ENCODE data around the gene KTN1. TPM values are rescaled to one million over a fixed set of nuclear protein-coding genes. Genes with fewer than 3 reads are reported as not detected.

KTN1 gene
- polyA plus RNA-seq, 3 donors, result 4.6 to 31.4 (median 17.9) TPM

- no peak overlapping the region for H3K27ac Mint-ChIP-seq
- H3K9ac ChIP-seq (ENCODE audit: insufficient read depth, low read length, poor library complexity, severe bottlenecking), result no peak overlapping the region
- peaks cover 99% of the 10 kb centered on the region for H3K79me2 ChIP-seq (ENCODE audit: insufficient read depth, low read length)
- no peak for TF ChIP-seq CTCF (IDR thresholded peaks at IDR 0.05)
- H3K9me3 Mint-ChIP-seq, result no peaks in the 10 kb centered on the region
- H3K27me3 Mint-ChIP-seq (ENCODE audit: low read depth in 3 of 3), result no peaks in the 10 kb centered on the region
- H3K27ac ChIP-seq (ENCODE audit: low read depth in 1 of 2, low read length in 2 of 2), result no peak overlapping the region
- H3K4me3 Mint-ChIP-seq, result no peak overlapping the region
- H3K4me3 ChIP-seq (replicated peaks in 1 of 3; ENCODE audit: low read depth in 2 of 3, low read length in 3 of 3), result no peak overlapping the region
- peaks cover 2 to 6% of the 10 kb centered on the region in 2 donors for H3K36me3 Mint-ChIP-seq
- WGBS (ENCODE audit: insufficient coverage), result no CpG with 5 or more reads among the region's 2 CpGs
- peaks cover 28% of the 10 kb centered on the region for H3K4me1 Mint-ChIP-seq
- H3K4me1 ChIP-seq (ENCODE audit: control insufficient read depth in 1 of 2, insufficient read depth in 2 of 2, low read length in 2 of 2), result peaks cover 23 to 32% of the 10 kb centered on the region in 2 donors
- no peak overlapping the region for H3K4me2 ChIP-seq (replicated peaks; ENCODE audit: extremely low read depth, low read length, poor library complexity, severe bottlenecking)
- no peak for DNase-seq
- H3K36me3 ChIP-seq (replicated peaks in 1 of 2; ENCODE audit: control insufficient read depth in 1 of 2, insufficient read depth in 2 of 2, low read length in 2 of 2), result no peaks in the 10 kb centered on the region
- no peaks in the 10 kb centered on the region for H3K9me3 ChIP-seq (replicated peaks in 1 of 2; ENCODE audit: control insufficient read depth in 1 of 2, insufficient read depth in 1 of 2, low read length in 2 of 2)
- H4K20me1 ChIP-seq (ENCODE audit: insufficient read depth, low read length), result peaks cover 94% of the 10 kb centered on the region
- H3K27me3 ChIP-seq (ENCODE audit: control insufficient read depth in 2 of 2, insufficient read depth in 2 of 2, low read length in 2 of 2), result no peaks in the 10 kb centered on the region
- no peak overlapping the region for H2AFZ ChIP-seq (ENCODE audit: insufficient read depth, low read depth, low read length, poor library complexity, severe bottlenecking)
- intact Hi-C loops (cut with micrococcal nuclease), result no loop called here
Observed at GRCh38 chr14:55586411-55586810, 6.4 kb downstream of the KTN1 start.

- H3K27ac Mint-ChIP-seq, result no peak overlapping the region
- peaks cover 92% of the 10 kb centered on the region for H4K20me1 ChIP-seq (ENCODE audit: insufficient read depth, low read length)
- no peaks in the 10 kb centered on the region for H3K9me3 Mint-ChIP-seq
- DNase-seq, result no peak
- WGBS (ENCODE audit: insufficient coverage), result no CpG with 5 or more reads among the region's 1 CpG
- H3K4me1 ChIP-seq (ENCODE audit: control insufficient read depth in 1 of 2, insufficient read depth in 2 of 2, low read length in 2 of 2), result peaks cover 16 to 17% of the 10 kb centered on the region in 2 donors
- TF ChIP-seq CTCF (IDR thresholded peaks at IDR 0.05), result no peak
- peaks cover 99% of the 10 kb centered on the region for H3K79me2 ChIP-seq (ENCODE audit: insufficient read depth, low read length)
- no peak overlapping the region for H3K4me3 ChIP-seq (replicated peaks in 1 of 3; ENCODE audit: low read depth in 2 of 3, low read length in 3 of 3)
- H3K27ac ChIP-seq (ENCODE audit: low read depth in 1 of 2, low read length in 2 of 2), result no peak overlapping the region
- H3K9me3 ChIP-seq (replicated peaks in 1 of 2; ENCODE audit: control insufficient read depth in 1 of 2, insufficient read depth in 1 of 2, low read length in 2 of 2), result no peaks in the 10 kb centered on the region
- intact Hi-C loops (cut with micrococcal nuclease), result no loop called here
- H3K27me3 ChIP-seq (ENCODE audit: control insufficient read depth in 2 of 2, insufficient read depth in 2 of 2, low read length in 2 of 2), result no peaks in the 10 kb centered on the region
- no peak overlapping the region for H3K9ac ChIP-seq (ENCODE audit: insufficient read depth, low read length, poor library complexity, severe bottlenecking)
- no peaks in the 10 kb centered on the region for H3K27me3 Mint-ChIP-seq (ENCODE audit: low read depth in 3 of 3)
- peaks cover 6 to 14% of the 10 kb centered on the region in 2 donors for H3K36me3 Mint-ChIP-seq
- no peak overlapping the region for H3K4me3 Mint-ChIP-seq
- H3K36me3 ChIP-seq (replicated peaks in 1 of 2; ENCODE audit: control insufficient read depth in 1 of 2, insufficient read depth in 2 of 2, low read length in 2 of 2), result no peaks in the 10 kb centered on the region
- H3K4me2 ChIP-seq (replicated peaks; ENCODE audit: extremely low read depth, low read length, poor library complexity, severe bottlenecking), result no peak overlapping the region
- peaks cover 23% of the 10 kb centered on the region for H3K4me1 Mint-ChIP-seq
- no peak overlapping the region for H2AFZ ChIP-seq (ENCODE audit: insufficient read depth, low read depth, low read length, poor library complexity, severe bottlenecking)
Observed at GRCh38 chr14:55587847-55588246, 7.8 kb downstream of the KTN1 start.

Data from CD14-positive monocyte (primary cell).